Endothelial cell of umbilical vein (primary cell): ENCODE data around the gene KRTAP10-7. TPM values are rescaled to one million over a fixed set of nuclear protein-coding genes. Genes with fewer than 3 reads are reported as not detected.

Experiments
- BruUV-seq: library from RNA; stranded (reverse); fragments of 400-500 nt; replicated peaks from 2 replicates; lab custom pipeline; 2021; lab: Mats Ljungman, UMichigan
- CTCF ChIA-PET: fragments of 300-600, 350-600 bp; sonication (Branson Sonifier 250); formaldehyde crosslinking; loops from one replicate; lab custom pipeline; 2021; ENCODE audit warnings: antibody characterized with exemption, inconsistent platforms; lab: Charles Lee
- POLR2A ChIA-PET: fragments of 300-600, 350-600 bp; sonication (Branson Sonifier 250); formaldehyde crosslinking; loops from one replicate; lab custom pipeline; 2021; ENCODE audit warnings: antibody characterized with exemption, inconsistent platforms; lab: Charles Lee
- DNase-seq: peaks from one replicate; pipeline ENCODE4 v3.0.0-alpha.2; 2011; ENCODE audit warnings: low read depth, low spot score
- FAIRE-seq: peaks from 2 replicates; lab custom pipeline; 2011; peaks lifted over from hg19 to GRCh38; lab: Jason Lieb, UNC
- H2AFZ ChIP-seq: 2 replicates; pipeline ENCODE4 v1.6.0; 2012; ENCODE audit warnings: low read depth, low read length, control low read depth, inconsistent platforms
- H3K27ac ChIP-seq: 2 replicates; pipeline ENCODE4 v1.5.1; 2011; ENCODE audit warnings: low read depth, mild to moderate bottlenecking, control low read depth, low read length, moderate library complexity; ENCODE audit not compliant: insufficient read depth
- H3K27me3 ChIP-seq, 2 experiments: 2 replicates each; pipeline versions ENCODE4 v1.6.0 to v1.6.1; 2011; ENCODE audit warnings: low read length in 2 of 2, mixed read lengths in 1 of 2; ENCODE audit not compliant: control insufficient read depth in 2 of 2, insufficient read depth in 2 of 2
- H3K36me3 ChIP-seq, 2 experiments: 2 replicates in 1 of 2; 3 replicates in 1 of 2; pipeline ENCODE4 v1.5.1; 2011; ENCODE audit warnings: low read length in 2 of 2, mild to moderate bottlenecking in 1 of 2, moderate library complexity in 1 of 2; ENCODE audit not compliant: control insufficient read depth in 2 of 2, insufficient read depth in 2 of 2; ENCODE audit errors: extremely low read depth in 1 of 2
- H3K4me1 ChIP-seq: 3 replicates; pipeline ENCODE4 v1.5.1; 2011; ENCODE audit warnings: mild to moderate bottlenecking, low read length; ENCODE audit not compliant: control insufficient read depth, insufficient read depth; ENCODE audit errors: extremely low read depth
- H3K4me2 ChIP-seq: 2 replicates; pipeline ENCODE4 v1.6.1; 2011; ENCODE audit warnings: low read length, control low read depth, mixed read lengths; ENCODE audit not compliant: insufficient read depth
- H3K4me3 ChIP-seq, 3 experiments: fragments of 200-600 bp in 1 of 3; sonication (generic), shearing (Covaris generic) in 1 of 3; replicated peaks in 1 of 3; 2 replicates each; pipeline ENCODE4 v1.5.1; 2011 to 2016; ENCODE audit warnings: control low read depth in 3 of 3, low read length in 3 of 3, mild to moderate bottlenecking in 2 of 3, inconsistent platforms in 1 of 3, low read depth in 1 of 3, moderate library complexity in 1 of 3; ENCODE audit not compliant: insufficient read depth in 1 of 3
- H3K79me2 ChIP-seq: 2 replicates; pipeline ENCODE4 v1.6.0; 2012; ENCODE audit warnings: low read length, inconsistent platforms; ENCODE audit not compliant: control insufficient read depth, insufficient read depth
- H3K9ac ChIP-seq: replicated peaks from 2 replicates; pipeline ENCODE3; 2011; ENCODE audit warnings: low read length, control low read depth; ENCODE audit not compliant: insufficient read depth; ENCODE audit errors: extremely low read depth
- H3K9me1 ChIP-seq: replicated peaks from 3 replicates; pipeline ENCODE4 v1.6.0; 2011; ENCODE audit warnings: mild to moderate bottlenecking, low read length; ENCODE audit not compliant: control insufficient read depth, insufficient read depth; ENCODE audit errors: extremely low read depth
- H3K9me3 ChIP-seq: replicated peaks from 2 replicates; pipeline ENCODE4 v1.5.1; 2012; ENCODE audit warnings: low read length, inconsistent platforms; ENCODE audit not compliant: control insufficient read depth, insufficient read depth
- H4K20me1 ChIP-seq: replicated peaks from 2 replicates; pipeline ENCODE3; 2011; ENCODE audit warnings: mild to moderate bottlenecking, low read length; ENCODE audit not compliant: control insufficient read depth, insufficient read depth; ENCODE audit errors: extremely low read depth
- CTCF ChIP-seq, 2 donors: IDR thresholded peaks; 1 replicate in 1 of 2; 2 replicates in 1 of 2; pipeline ENCODE4 v1.5.1; 2011; ENCODE audit warnings: low read length in 2 of 2, mild to moderate bottlenecking in 2 of 2, moderate library complexity in 2 of 2, control low read depth in 1 of 2, inconsistent platforms in 1 of 2, low read depth in 1 of 2; ENCODE audit not compliant: insufficient read depth in 1 of 2; ENCODE audit errors: extremely low read depth in 1 of 2
- EZH2 ChIP-seq: IDR thresholded peaks from 2 replicates; pipeline ENCODE4 v1.6.1; 2012; ENCODE audit warnings: borderline replicate concordance, low read depth, mild to moderate bottlenecking, moderate library complexity, low read length, inconsistent platforms; ENCODE audit not compliant: severe bottlenecking
- FOS ChIP-seq: IDR thresholded peaks from 2 replicates; pipeline ENCODE4 v1.6.1; 2011; ENCODE audit warnings: mild to moderate bottlenecking, low read length, moderate library complexity, borderline replicate concordance; ENCODE audit not compliant: insufficient read depth
- GATA2 ChIP-seq: IDR thresholded peaks from 2 replicates; pipeline ENCODE4 v1.7.0; 2011; ENCODE audit warnings: low read depth, mild to moderate bottlenecking, moderate library complexity, mixed read lengths, low read length; ENCODE audit not compliant: insufficient read length, insufficient read depth
- JUN ChIP-seq: IDR thresholded peaks from 2 replicates; pipeline ENCODE4 v1.6.1; 2011; ENCODE audit warnings: borderline replicate concordance, low read depth; ENCODE audit not compliant: insufficient read length, insufficient read depth
- MAX ChIP-seq: IDR thresholded peaks from 2 replicates; pipeline ENCODE4 v1.6.1; 2011; ENCODE audit not compliant: insufficient read depth, insufficient read length
- MYC ChIP-seq: IDR thresholded peaks from one replicate; pipeline ENCODE4 v1.6.1; 2011; ENCODE audit warnings: mild to moderate bottlenecking, low read depth, low read length
- POLR2A ChIP-seq: IDR thresholded peaks from 2 replicates; pipeline ENCODE4 v1.6.1; 2012; ENCODE audit warnings: low read depth, mild to moderate bottlenecking, control low read depth, low read length
- POLR2AphosphoS5 ChIP-seq: IDR thresholded peaks from 2 replicates; pipeline ENCODE4 v1.6.1; 2012; ENCODE audit warnings: low read depth, mild to moderate bottlenecking, control low read depth, low read length, moderate library complexity; ENCODE audit not compliant: insufficient read depth
- dilution Hi-C: fragments of 300-500 bp; cut with MboI; formaldehyde crosslinking; loops from one replicate; pipeline ENCODE4 v1.15.0; 2019; ENCODE audit warnings: low sequenced_read_pairs; ENCODE audit not compliant: extremely low pct_ligation_motif_present
- intact Hi-C: fragments of 100-400 bp; cut with micrococcal nuclease; formaldehyde crosslinking; loops from one replicate; pipeline ENCODE4 v1.10.0; 2022
- polyA plus RNA-seq, 4 experiments: library from polyadenylated mRNA; depleted of rRNA in 3 of 4; stranded (reverse) in 3 of 4; unstranded in 1 of 4; fragments of >200 nt; gene quantifications; 2 replicates each; pipeline versions ENCODE4 v1.2.1 to v1.2.3, GENCODE V29; 2011 to 2012; ENCODE audit warnings: missing spikeins in 1 of 4
- total RNA-seq: library from RNA; stranded (reverse); gene quantifications from 2 replicates; pipeline ENCODE4 v1.2.3, GENCODE V29; 2021

The KRTAP10-7 gene
- total and polyA plus RNA-seq, 2 donors (not counting 3 experiments of a cell fraction or from before 2014, with no cell fraction given): not detected

- no peak for FAIRE-seq
- TF ChIP-seq POLR2A: no peak
- no peak for TF ChIP-seq MYC
- no peak for TF ChIP-seq EZH2
- TF ChIP-seq MAX: no peak
Observed at GRCh38 chr21:44593598-44594405, 6.6 kb upstream of the KRTAP10-7 start.

GRCh38 chr21:44594406-44594916 lies 5.9 kb upstream of the KRTAP10-7 start:
- intact Hi-C loops (no loop called here), dilution Hi-C loops (no loop called here)
- Histone ChIP-seq H4K20me1 (no peaks in the 10 kb centered on the region), H3K9me1 (no peaks in the 10 kb centered on the region), H3K79me2 (no peaks in the 10 kb centered on the region), H3K36me3 (no peaks in the 10 kb centered on the region), H3K9ac (no peak overlapping the region), H3K4me1 (no peaks in the 10 kb centered on the region), H3K27ac (no peak overlapping the region), H3K4me2 (no peak overlapping the region), H3K27me3 (peaks cover 0 to 2% of the 10 kb centered on the region in 2 experiments), H3K9me3 (no peaks in the 10 kb centered on the region), H2AFZ (no peak overlapping the region), H3K4me3 (no peak overlapping the region)
- no TSS peak for BruUV-seq
- no peak for FAIRE-seq
- TF ChIP-seq JUN (no peak), EZH2 (no peak), FOS (no peak), GATA2 (no peak), POLR2A (no peak), MAX (no peak), CTCF (IDR thresholded peaks at IDR 0.05; ENCODE audit: extremely low read depth in 1 of 2, insufficient read depth in 1 of 2, low read depth in 1 of 2, low read length in 2 of 2) (no peak), POLR2AphosphoS5 (no peak), MYC (no peak)
- DNase-seq: no peak
- ChIA-PET POLR2A (no interaction called here), CTCF (interaction anchor here (1.7 kb wide), 1 partner anchor 199 kb away, joined by 5 read pairs; no protein-coding TSS in a partner anchor)

More at GRCh38 chr21:44593598-44594405, 6.6 kb upstream of the KRTAP10-7 start:
- DNase-seq: no peak
- no TSS peak for BruUV-seq
- peaks cover 0 to 2% of the 10 kb centered on the region in 2 experiments for H3K27me3 ChIP-seq
- H4K20me1 ChIP-seq: no peaks in the 10 kb centered on the region
- ChIA-PET CTCF (no interaction called here), POLR2A (no interaction called here)
- H3K9ac ChIP-seq: no peak overlapping the region
- no peaks in the 10 kb centered on the region for H3K36me3 ChIP-seq
- H3K27ac ChIP-seq: no peak overlapping the region
- no peak overlapping the region for H2AFZ ChIP-seq
- no peaks in the 10 kb centered on the region for H3K4me1 ChIP-seq
- H3K4me3 ChIP-seq: no peak overlapping the region
- H3K9me1 ChIP-seq: no peaks in the 10 kb centered on the region
- H3K79me2 ChIP-seq: no peaks in the 10 kb centered on the region
- H3K4me2 ChIP-seq: no peak overlapping the region
- dilution Hi-C loops: no loop called here
- intact Hi-C loops: no loop called here
- H3K9me3 ChIP-seq: no peaks in the 10 kb centered on the region
